Stimulated activated memory B cell treated with anti-CD40 and anti-IgM and Interleukin-4, amounts not matched to agents 10 μg/mL and 1 μg/mL and 100 μg/mL, for 72 hours (primary cell): ENCODE measurements around the gene OGFOD2.

Experiments
- ATAC-seq: fragments of 150-1000 bp; cut with Tn5 transposase; 2 replicates; pipeline ENCODE4 v1.10.0; 2021
- H3K27ac Mint-ChIP-seq: one replicate; pipeline ENCODE4 v1.8.0; 2022; ENCODE audit warnings: mild to moderate bottlenecking, mixed read lengths
- H3K27me3 Mint-ChIP-seq: one replicate; pipeline ENCODE4 v1.8.0; 2022; ENCODE audit warnings: mixed read lengths
- H3K36me3 Mint-ChIP-seq: one replicate; pipeline ENCODE4 v1.8.0; 2022; ENCODE audit warnings: mixed read lengths
- H3K4me1 Mint-ChIP-seq: one replicate; pipeline ENCODE4 v1.8.0; 2022; ENCODE audit warnings: mixed read lengths
- H3K4me3 Mint-ChIP-seq: one replicate; pipeline ENCODE4 v1.8.0; 2022; ENCODE audit warnings: mild to moderate bottlenecking, moderate library complexity, mixed read lengths
- H3K9me3 Mint-ChIP-seq: one replicate; pipeline ENCODE4 v1.8.0; 2022; ENCODE audit warnings: mixed read lengths

The OGFOD2 gene

DNA sequence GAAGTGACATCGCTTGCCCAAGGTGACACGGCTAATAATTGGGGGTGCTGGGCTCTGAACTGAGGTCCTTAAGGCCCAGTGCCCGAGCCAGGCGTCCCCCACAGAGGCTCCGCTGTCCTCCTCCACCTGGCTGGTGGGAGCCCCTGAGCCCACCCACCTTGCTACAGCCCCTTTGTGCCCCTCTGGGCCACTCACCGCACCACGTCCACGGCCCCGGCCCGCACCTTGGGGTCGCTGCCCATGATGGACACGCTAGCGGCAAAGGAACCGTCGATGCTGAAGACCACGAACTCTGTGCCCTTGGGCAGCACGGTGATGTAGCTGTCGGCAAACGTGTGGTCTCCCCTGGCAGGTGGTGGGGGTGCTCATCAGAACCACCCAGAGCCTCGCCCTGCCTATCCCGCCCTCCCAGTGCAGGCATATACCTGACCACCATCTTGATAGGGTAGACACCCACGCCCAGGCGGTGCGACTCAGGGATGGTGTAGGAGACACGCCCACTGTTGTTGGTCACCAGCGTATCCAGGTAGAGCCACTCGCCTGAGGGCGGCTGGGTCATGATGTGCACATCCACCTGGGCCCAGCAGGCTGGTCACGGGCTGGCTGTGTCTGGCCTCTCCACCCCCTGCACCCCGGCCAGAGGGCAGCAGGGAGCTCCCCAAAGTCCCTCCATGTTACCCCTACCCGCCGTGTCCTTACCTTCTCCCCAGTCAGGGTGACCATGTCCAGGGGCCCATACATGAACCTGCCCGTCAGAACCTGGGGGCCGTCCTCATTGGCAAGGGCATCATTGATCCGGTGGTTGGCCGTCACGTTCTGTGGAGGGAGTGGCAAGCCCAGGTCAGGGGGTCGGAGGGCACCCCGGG, 12.3 kb downstream of the OGFOD2 start:
- Mint-ChIP-seq H3K27me3 (no peaks in the 10 kb centered on the region), H3K27ac (no peak overlapping the region), H3K4me1 (peaks cover 33% of the 10 kb centered on the region), H3K36me3 (peaks cover 42% of the 10 kb centered on the region), H3K4me3 (no peak overlapping the region), H3K9me3 (no peaks in the 10 kb centered on the region)
- ATAC-seq, result no peak

DNA sequence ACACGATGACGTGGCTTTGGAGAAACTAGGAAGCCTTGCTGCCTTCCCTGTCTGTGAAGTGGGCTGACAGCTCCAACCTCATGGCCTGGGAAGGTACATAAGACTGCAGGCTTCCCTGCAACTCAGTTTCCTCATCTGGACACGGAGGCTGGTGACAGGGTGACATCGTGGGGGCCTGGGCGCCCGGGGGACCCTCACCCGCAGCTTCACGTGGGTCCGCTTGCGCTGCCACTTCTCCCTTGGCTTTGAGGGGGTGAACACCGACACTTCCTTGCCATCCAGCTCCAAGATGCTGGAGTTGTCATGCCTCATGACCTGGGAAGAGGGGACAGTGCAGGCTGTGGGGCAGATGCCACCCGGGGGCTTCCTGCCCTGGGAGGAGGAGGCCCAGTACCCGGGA, 13.0 kb downstream of the OGFOD2 start:
- no peaks in the 10 kb centered on the region for H3K27me3 Mint-ChIP-seq
- no peak overlapping the region for H3K27ac Mint-ChIP-seq
- H3K36me3 Mint-ChIP-seq, result peaks cover 41% of the 10 kb centered on the region
- peaks cover 32% of the 10 kb centered on the region for H3K4me1 Mint-ChIP-seq
- no peak for ATAC-seq
- no peak overlapping the region for H3K4me3 Mint-ChIP-seq
- H3K9me3 Mint-ChIP-seq, result no peaks in the 10 kb centered on the region

DNA sequence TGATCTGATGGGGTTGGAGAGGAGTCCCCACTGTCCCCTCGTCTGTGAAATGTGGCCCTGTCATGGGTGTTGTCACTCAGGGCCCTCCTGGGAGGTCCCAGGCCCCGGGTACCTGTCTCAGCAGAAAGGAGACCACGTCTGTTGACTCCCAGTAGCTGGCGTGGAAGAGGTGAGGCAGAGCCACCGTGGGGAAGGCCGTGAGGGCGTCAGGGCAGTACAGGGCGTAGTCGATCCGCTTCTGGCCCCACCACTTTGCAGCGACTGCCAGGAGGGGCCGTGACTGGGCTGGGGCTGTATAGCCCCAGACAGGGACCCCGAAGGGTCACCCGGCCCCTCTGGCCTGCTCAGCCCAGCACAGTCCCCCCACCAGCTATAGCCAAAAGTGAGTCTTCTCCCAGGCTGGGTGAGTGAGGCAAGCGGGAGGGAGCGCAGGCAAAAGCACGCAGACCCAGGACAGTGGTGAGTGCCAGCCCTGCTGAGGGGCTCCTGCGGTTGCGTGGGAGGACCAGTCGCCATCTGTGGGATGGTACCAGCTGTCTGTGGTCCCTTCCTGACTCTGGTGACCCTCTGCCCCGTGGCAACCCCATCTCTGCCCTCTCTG, 13.7 kb downstream of the OGFOD2 start:
- no peak for ATAC-seq
- peaks cover 34% of the 10 kb centered on the region for H3K36me3 Mint-ChIP-seq
- no peaks in the 10 kb centered on the region for H3K9me3 Mint-ChIP-seq
- no peak overlapping the region for H3K27ac Mint-ChIP-seq
- peaks cover 32% of the 10 kb centered on the region for H3K4me1 Mint-ChIP-seq
- no peaks in the 10 kb centered on the region for H3K27me3 Mint-ChIP-seq
- H3K4me3 Mint-ChIP-seq, result no peak overlapping the region

DNA sequence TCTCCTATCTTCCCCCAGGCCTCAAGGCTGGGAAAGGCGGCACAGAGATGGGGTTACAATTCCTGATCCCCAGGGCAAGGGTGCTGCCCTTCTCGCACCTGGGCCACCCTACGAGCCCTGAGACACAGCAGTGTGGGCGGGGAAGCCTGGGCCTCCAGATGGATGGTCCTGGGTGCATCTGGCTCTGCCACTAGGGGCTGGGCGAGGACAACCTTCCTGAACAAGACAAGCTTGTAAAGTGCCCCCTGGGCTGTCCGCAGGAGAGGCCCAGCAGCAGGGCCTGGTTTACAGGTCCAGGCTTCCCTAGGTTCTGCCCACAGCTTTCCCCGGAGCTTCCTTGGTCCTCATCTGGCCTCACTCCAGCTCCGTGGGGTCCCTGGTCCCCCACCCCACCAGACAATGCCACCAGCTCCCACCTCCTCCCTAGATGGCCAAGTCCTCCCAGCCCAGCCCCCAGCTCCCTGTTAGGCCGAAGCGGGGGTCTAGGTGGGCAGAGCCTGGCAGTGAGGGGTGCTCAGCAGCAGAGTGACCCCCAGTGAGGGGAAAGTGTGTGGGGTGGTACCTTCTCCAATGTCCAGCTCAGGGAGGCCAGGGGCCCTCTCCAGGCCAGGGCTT, 14.3 kb downstream of the OGFOD2 start:
- Mint-ChIP-seq H3K27ac (no peak overlapping the region), H3K27me3 (no peaks in the 10 kb centered on the region), H3K4me3 (no peak overlapping the region), H3K9me3 (no peaks in the 10 kb centered on the region), H3K4me1 (peaks cover 31% of the 10 kb centered on the region), H3K36me3 (peaks cover 28% of the 10 kb centered on the region)
- no peak for ATAC-seq

DNA sequence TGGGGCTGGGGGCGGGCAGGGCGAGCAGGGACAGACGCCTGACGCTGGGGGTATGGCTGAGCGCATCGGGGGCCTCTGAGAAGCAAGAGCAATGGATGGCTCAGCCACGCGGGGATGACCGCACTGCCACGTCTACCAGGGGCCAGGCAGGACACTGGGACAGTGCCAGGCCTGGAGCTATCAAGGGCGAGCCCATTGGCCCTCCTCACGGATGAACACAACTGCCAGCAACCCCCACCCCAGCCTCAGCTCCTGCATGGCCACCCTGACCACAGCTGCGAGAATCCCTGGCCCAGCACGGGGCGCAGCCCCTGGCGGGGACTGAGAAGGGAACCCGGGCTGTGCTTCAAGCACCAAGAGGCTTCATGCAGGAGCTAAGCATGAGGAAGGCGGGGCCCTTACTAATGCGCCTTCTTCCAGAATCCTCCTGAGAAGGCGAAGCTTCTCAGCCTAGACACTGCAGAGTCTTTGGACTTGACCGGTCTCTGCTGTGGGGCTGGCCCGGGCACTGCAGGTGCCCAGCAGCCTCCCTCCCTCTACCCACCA, 14.9 kb downstream of the OGFOD2 start:
- peaks cover 28% of the 10 kb centered on the region for H3K4me1 Mint-ChIP-seq
- H3K4me3 Mint-ChIP-seq, result no peak overlapping the region
- H3K27ac Mint-ChIP-seq, result no peak overlapping the region
- no peaks in the 10 kb centered on the region for H3K27me3 Mint-ChIP-seq
- no peaks in the 10 kb centered on the region for H3K9me3 Mint-ChIP-seq
- ATAC-seq, result no peak
- H3K36me3 Mint-ChIP-seq, result peaks cover 22% of the 10 kb centered on the region

DNA sequence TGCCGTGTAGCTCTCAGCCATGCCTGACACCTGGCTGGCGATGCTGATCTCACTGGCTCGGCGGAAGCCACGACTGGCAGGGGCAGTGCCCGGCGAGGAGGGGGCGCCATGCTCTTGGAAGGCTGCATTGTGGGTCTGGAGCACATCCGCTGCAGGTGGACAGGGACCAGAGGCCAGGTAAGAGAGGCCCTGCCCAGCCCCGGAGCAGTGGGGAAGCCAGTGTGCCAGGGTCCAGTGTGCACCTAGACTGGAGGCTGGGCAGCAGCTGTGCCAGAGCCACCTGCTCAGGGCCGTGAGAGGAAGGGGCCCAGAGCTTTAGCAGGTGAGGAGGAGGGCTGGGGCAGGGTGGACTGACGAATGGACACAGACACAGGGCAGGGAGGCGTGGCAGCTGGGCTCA, 15.5 kb downstream of the OGFOD2 start:
- no peaks in the 10 kb centered on the region for H3K27me3 Mint-ChIP-seq
- H3K4me3 Mint-ChIP-seq, result no peak overlapping the region
- H3K36me3 Mint-ChIP-seq, result peaks cover 16% of the 10 kb centered on the region
- peaks cover 23% of the 10 kb centered on the region for H3K4me1 Mint-ChIP-seq
- no peaks in the 10 kb centered on the region for H3K9me3 Mint-ChIP-seq
- ATAC-seq, result no peak
- no peak overlapping the region for H3K27ac Mint-ChIP-seq

DNA sequence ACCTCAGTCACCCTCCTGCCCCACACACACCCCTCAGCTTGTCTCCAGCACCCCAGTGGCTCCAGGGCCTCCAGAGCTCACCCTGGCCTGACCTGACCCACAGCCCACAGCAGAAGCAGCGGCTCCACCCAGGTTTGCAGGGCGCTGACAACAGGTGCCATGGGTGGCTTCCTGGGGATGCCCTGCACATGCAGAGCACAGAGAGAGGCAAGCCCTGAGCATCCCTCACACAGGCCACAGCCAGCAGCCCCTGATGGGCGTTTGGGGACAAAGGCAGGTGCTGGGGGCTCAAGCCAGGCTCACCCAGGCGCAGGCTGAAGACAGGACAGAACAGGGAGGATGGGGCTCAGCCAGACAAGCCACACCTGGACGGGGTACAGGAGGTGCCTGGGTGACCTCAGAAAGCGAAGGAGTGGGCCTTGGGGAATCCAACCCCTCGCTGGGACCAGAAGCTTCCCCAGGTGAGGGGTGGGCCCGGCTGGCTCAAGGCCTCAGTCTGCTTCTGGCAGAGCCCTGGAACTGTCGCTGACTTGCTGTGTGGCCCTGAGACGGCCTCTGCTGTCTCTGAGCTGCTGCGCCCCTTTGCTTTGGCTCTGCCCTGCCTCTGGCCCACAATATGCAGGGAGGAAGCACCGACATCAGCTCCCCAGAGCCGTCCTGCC, 16.0 kb downstream of the OGFOD2 start:
- no peaks in the 10 kb centered on the region for H3K9me3 Mint-ChIP-seq
- H3K27me3 Mint-ChIP-seq, result no peaks in the 10 kb centered on the region
- peaks cover 15% of the 10 kb centered on the region for H3K36me3 Mint-ChIP-seq
- ATAC-seq, result no peak
- H3K4me1 Mint-ChIP-seq, result peaks cover 23% of the 10 kb centered on the region
- no peak overlapping the region for H3K27ac Mint-ChIP-seq
- no peak overlapping the region for H3K4me3 Mint-ChIP-seq

DNA sequence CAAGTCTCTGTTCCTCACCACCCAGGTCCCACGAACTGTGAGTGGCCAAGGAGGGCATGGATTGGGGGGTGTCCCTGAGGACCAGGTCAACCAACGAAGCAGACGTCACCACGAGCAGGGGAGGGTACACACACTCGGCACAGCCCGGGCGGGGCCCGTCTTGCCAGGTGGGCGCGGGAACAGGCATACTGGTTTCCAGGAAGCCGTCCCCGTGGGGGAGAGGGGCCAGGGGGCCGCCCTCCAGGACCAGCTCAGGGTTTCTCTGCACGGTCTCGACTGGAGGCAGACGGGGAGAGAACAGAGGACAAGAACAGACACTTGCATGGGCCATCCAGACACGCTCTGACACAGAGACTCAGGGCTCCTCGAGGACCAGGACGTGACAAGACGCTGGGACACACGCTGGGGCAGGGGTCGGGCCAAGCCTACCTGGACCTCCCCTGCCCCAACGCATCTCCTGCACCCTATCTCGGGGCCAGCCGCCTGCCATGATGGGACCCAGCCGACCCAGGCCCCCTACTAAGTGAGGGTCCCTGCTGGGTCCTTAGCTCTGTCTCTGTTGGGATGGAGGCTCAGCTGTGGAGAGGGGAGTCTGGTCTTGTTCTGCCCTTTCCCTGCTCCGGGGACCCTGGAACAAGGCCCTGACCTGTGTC, 16.7 kb downstream of the OGFOD2 start:
- peak overlapping the region; percentile 63 for H3K27ac Mint-ChIP-seq
- no peaks in the 10 kb centered on the region for H3K9me3 Mint-ChIP-seq
- peaks cover 12% of the 10 kb centered on the region for H3K36me3 Mint-ChIP-seq
- H3K27me3 Mint-ChIP-seq, result no peaks in the 10 kb centered on the region
- no peak for ATAC-seq
- H3K4me1 Mint-ChIP-seq, result peaks cover 23% of the 10 kb centered on the region
- no peak overlapping the region for H3K4me3 Mint-ChIP-seq

DNA sequence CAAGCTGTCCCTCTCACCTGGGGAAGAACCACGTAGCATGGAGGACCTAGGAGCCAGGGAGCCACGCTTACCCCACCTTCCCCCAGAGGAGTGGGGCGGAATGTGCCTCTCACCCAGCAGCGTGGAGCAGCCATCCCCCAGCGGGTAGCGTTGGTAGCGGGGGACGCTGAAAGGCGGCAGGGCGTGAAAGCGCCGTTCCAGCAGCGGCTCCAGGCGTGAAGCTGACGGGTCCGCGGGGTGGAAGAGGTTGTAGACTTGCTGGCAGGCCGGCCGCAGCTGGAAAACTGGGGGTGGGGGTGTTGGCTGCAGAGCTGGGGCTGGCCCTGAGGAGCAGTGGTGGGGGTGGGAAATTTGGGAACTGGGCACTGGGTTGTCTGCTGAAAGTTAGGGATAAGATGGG, 17.3 kb downstream of the OGFOD2 start:
- peaks cover 23% of the 10 kb centered on the region for H3K4me1 Mint-ChIP-seq
- peak overlapping the region; percentile 63 for H3K27ac Mint-ChIP-seq
- H3K36me3 Mint-ChIP-seq, result peaks cover 5% of the 10 kb centered on the region
- no peaks in the 10 kb centered on the region for H3K9me3 Mint-ChIP-seq
- no peak overlapping the region for H3K4me3 Mint-ChIP-seq
- H3K27me3 Mint-ChIP-seq, result no peaks in the 10 kb centered on the region
- no peak for ATAC-seq

DNA sequence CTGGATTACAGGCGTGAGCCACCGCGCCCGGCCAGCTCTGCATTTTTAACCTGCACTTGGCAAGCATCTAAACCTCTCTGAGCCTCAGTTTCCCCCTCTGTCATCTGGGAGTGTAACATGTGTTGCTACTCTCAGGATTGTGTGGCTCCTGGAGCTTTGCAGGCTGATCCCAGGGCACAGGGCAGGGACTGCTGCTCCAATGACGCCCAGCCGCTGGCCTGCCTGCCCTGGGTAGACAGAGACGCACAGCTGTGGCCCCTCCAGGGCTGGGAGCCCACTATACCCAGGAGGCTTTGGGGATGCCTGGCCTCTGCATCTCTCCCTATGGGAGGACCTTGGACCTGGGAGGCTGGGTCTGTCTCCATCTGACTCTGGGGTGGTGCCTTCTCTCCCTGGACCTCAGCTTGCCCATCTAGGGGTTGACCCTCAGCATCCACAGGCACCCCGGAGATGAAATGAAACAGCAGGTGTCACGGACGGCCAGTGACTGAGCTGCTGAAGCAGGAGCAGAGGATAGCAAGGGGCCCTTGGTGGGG, 19.2 kb downstream of the OGFOD2 start:
- Mint-ChIP-seq H3K4me3 (no peak overlapping the region), H3K27ac (no peak overlapping the region), H3K9me3 (no peaks in the 10 kb centered on the region), H3K4me1 (peaks cover 23% of the 10 kb centered on the region), H3K27me3 (no peaks in the 10 kb centered on the region), H3K36me3 (no peaks in the 10 kb centered on the region)
- no peak for ATAC-seq

DNA sequence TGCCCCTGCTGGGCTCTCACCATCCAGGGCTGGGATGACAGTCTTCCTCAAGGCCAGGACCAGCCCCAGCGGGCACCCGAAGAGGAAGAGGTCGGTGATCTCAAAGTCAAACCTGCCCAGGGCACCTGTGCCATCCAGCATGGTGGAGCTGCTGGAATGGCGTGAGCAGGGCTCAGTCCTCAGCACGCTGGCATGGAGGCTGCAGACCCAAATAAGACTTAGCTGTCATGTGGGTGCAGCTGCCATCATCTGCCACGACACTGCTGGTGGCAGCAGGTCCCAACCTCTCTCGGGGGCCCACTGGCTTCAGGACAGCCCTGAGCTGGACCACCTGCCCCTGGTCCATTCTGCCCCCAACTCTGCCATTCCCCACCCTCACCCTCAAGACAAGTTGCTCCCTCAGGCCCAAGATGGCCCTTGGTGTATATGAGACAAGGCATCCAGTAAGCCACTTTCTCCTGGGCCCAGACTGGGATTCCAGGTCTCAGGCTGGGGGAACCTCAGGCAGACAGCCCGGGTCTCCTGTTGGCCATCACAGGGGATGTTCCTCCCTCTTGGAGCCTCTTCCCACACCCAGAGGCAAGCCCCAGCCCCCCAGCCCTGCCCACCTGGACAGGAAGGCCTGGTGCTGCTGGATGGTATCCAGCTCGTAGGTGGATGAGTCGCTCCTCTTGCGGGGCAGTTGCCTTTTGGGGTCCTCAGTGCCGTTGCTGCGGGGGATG, 19.9 kb downstream of the OGFOD2 start:
- H3K4me1 Mint-ChIP-seq, result peaks cover 27% of the 10 kb centered on the region
- no peak overlapping the region for H3K27ac Mint-ChIP-seq
- H3K9me3 Mint-ChIP-seq, result no peaks in the 10 kb centered on the region
- no peak overlapping the region for H3K4me3 Mint-ChIP-seq
- H3K27me3 Mint-ChIP-seq, result no peaks in the 10 kb centered on the region
- no peaks in the 10 kb centered on the region for H3K36me3 Mint-ChIP-seq
- no peak for ATAC-seq

DNA sequence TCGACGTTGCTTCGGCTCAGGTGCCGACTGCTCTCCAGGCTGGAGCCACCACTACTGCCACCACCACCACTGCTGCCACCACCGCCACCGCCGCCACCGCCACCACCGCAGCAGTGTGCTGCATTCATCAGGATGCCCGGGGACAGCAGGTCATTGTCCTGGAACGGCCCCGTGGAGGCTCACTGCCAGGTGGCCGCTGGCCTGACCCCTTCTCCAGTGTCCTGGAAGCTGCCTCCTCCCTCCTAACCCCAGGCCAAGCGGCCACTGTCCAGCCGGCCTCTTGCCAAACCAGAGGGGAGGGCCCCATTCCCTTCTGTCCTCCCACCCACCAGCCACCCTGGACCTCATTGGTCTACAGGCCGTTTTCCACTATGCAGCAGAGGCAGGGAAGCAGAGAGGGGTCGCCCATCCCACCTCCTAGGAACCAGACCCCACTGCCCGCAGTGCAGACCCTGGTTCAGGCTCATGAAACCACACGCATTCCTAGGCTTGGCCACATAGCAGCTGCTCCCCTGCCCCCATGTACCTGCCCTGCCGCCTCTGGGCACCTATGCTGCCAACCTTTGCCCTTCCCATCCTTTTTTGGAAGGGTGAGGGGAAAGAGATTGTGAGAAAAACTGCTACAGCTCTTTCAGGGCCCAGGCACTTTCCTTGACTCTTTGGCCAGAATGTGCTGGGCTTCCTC, 20.6 kb downstream of the OGFOD2 start:
- Mint-ChIP-seq H3K27me3 (no peaks in the 10 kb centered on the region), H3K36me3 (no peaks in the 10 kb centered on the region), H3K4me1 (peaks cover 32% of the 10 kb centered on the region), H3K27ac (no peak overlapping the region), H3K9me3 (no peaks in the 10 kb centered on the region), H3K4me3 (no peak overlapping the region)
- no peak for ATAC-seq

DNA sequence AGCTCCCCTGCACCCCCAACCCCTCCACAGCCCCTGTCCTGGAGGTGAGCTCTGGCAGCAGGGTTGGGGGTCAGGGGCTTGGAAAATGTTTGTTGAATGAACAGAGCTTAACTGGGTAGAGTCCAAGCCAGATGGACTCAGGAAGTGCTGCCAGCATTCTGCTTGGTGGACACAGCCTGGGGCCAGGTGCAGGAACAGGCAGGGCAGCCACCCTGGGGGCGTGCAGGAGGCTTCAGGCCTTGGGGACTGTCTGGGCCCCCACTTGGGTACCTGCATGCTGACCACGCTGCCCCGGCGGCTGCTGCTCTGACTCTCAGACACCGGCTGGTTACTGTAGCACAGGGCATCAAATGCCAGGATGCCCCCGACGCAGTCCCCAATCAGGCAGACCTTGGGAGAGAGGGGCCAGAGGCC, 21.2 kb downstream of the OGFOD2 start:
- Mint-ChIP-seq H3K9me3 (no peaks in the 10 kb centered on the region), H3K4me3 (no peak overlapping the region), H3K27ac (no peak overlapping the region), H3K36me3 (no peaks in the 10 kb centered on the region), H3K4me1 (peaks cover 32% of the 10 kb centered on the region), H3K27me3 (no peaks in the 10 kb centered on the region)
- ATAC-seq, result no peak
